Neural progenitor cell (in vitro differentiated cells): ENCODE measurements around the gene CILP.

Experiments used
- CTCF ChIP-seq: fragments of 200-600 bp; sonication (generic); IDR thresholded peaks from 2 replicates; pipeline ENCODE4 v1.5.1; 2017; ENCODE audit warnings: antibody characterized with exemption, mild to moderate bottlenecking
- EZH2 ChIP-seq: fragments of 200-600 bp; sonication (generic); IDR thresholded peaks from 2 replicates; pipeline ENCODE4 v1.6.1; 2017; ENCODE audit warnings: antibody characterized with exemption, mild to moderate bottlenecking, moderate library complexity

- TF ChIP-seq CTCF (no peak), EZH2 (no peak)
These were observed 19.3 kb downstream of the CILP start for GRCh38 chr15:65192016-65192415.
